Stimulated activated CD8-positive, alpha-beta memory T cell treated with anti-CD3 and anti-CD28 coated beads, Interleukin-2, amount 100 ng/mL, for 1 hour (primary cell): ENCODE measurements around the gene OR2G2.

Experiments
- DNase-seq, 2 donors: peaks; one replicate each; pipeline ENCODE4 v3.0.0-alpha.2; 2020; ENCODE audit warnings: low read depth in 2 of 2

The OR2G2 gene, protein sequence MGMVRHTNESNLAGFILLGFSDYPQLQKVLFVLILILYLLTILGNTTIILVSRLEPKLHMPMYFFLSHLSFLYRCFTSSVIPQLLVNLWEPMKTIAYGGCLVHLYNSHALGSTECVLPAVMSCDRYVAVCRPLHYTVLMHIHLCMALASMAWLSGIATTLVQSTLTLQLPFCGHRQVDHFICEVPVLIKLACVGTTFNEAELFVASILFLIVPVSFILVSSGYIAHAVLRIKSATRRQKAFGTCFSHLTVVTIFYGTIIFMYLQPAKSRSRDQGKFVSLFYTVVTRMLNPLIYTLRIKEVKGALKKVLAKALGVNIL

DNA sequence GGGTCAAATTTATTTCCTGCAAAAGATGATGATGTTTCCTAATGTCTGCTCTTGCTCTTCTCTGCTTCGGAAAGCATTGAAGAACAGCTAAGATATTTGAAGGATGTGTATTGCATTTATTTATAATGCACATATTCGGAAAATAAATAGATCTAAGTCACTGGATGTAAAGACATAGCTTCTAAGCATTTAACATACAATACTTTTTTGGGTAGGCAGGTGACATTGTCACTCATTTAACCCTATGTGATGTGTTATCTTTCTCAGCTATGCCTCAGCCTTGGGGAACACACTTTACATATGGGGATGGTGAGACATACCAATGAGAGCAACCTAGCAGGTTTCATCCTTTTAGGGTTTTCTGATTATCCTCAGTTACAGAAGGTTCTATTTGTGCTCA lies at the start of gene OR2G2:
OR2G2 (plus strand) TSS at position 301 of the 400 bp plus-strand sequence; CDS start at position 301, 0 bp downstream.
- no peak for DNase-seq

DNA sequence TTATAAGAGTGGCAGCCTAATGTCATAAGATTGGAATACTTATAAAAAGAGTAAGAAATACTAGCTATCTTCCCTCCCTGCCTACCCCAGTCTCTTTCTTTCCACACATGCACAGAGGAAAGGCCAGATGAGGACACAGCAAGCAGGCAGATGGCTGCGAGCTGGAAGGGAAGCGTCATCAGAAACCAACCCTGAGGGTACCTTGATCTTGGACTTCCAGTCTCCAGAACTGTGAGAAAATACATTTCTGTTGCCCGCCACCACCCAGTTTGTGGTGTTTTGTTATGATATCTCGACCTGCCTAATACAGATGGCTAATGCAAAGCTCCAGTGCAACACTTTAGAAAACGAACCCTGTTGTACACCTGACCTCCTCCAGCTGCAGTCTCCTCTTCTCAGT lies 49.6 kb upstream of the OR2G2 start:
- DNase-seq: no peak

DNA sequence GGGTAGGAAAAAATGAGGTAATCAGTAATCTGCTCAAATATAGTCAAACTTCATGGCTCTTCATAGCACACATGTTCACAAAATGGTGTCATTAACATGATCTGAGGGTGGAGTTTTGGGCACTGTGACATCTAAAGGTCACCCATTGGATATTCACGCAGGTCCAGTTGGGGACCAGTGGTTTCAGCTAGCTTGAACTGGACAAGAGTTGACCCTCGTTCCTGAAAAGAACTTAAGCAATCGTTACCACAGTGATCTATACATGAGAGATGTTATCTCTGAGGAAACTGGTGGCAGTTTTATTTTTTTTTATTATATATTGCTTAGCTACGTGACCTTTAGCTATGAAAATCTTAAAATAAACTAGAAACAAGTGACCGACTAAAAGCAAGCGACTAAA lies 48.9 kb upstream of the OR2G2 start:
- no peak for DNase-seq

DNA sequence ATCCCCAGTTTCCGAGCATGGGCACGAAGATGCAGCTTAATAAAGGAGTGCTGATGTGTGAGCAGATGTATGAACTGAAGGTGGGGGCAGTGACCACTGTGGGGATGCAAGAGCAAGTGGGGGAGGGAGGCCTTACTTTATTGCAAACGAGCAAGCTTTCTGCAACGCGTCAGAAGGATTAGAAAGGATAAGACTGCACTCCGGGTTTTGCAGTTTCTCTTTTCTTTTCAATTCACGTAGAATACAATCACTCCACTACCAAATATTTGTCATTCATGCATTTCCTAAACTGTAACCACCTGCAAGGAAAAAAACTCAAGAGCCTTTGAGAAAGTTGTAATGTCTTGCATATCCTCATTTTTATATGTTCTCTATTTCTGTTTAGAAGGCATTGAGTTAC lies 47.6 kb upstream of the OR2G2 start:
- no peak for DNase-seq

DNA sequence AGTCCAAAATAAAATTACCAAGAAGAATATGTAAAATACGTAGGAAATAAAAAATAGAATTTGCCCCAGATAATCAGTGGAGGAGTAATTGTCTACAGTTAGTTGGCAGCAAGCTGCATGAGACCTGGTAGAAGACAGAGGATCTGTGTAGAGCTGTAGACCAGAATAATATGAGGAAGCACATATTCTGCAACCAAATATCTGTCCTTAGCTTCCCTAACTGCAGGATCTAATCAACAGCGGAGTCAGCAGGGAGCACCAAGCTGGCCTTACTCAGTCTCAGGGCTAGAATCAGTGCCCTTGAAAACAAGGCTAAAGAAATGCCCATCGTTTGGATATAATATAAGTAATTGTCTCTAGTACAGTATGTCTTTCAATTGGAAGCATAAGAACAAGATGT lies 45.3 kb upstream of the OR2G2 start:
- no peak for DNase-seq

DNA sequence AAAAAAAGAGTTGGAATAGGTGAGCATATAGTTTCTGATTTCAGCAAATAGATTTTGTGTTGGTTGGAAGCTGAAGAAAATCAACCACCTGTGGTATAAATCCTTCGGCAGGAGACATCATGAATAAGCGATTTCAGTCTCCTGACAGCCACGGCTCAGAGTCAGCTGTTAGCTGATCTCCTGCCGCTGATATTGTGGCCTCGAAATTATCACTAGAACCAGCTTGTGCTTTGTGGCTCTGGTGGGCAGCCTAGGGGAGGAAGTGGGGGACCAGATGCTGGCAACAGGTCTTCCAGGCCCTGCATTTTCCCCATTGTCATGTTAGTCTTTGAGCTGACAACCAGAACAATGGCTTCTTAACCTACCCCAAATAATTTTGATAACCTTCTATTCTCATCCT lies 40.1 kb upstream of the OR2G2 start:
- DNase-seq: no peak

DNA sequence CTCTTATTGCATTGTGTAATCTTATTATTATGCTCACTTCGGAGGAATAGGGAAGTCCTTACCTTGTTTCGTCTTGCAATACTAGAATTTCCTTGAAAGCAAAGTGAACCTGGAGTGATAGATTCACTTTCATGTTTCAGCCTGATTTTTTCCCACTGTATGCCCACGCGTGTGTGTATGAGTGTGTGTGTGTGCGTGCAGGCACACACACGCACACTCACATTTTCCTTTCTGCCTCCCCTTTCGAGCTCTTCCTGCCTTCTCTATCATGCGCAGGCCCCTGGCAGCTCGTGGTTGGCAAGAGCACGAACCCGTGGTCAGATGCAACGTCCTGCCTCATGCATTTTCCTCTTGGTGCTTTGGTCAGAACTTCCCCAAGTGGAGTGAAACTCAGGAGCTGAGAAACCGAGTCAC lies 39.4 kb upstream of the OR2G2 start, which contains the start of gene GCSAML:
GCSAML (plus strand) TSS at position 366 of the 414 bp plus-strand sequence. CDS start 58 bp downstream, outside the sequence.
- no peak for DNase-seq

DNA sequence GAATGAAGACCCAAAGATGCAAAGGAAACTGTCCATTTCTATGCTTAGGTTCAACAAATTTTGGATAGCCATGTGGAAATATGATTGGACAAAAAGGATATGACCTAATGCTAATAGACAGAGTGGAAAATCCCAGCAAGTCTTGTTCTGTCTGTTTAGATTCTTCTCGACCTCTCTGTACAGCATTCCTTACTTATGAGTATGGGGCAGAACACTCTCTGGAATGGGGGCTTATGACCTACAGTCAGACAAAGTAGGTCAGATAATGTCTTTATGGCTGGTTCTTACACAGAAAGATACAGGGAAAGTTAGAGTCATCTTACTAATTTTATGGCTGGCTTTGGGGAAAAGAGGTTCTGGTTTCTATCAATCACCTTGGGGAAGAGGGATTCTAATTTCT lies 36.4 kb upstream of the OR2G2 start:
- DNase-seq: no peak

DNA sequence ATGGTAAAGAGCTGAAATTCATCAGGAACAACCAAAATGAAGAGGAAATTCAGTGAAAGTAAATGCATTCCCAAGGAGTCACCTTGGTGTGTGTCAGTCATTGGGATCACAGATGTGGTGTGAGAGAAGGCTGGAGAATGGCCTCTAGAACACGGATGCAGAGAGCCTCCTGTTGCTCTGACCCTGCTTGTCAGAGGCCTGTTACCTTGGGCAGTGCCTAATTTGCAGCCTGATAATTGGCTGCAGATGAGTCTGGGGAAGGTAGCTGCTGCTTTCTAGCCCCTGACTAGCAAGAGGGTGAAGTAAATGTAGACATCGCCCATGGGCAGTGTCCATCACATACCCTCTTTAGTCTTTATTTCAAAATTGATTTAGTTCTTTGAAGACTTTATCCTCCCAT lies 35.9 kb upstream of the OR2G2 start:
- DNase-seq: no peak

DNA sequence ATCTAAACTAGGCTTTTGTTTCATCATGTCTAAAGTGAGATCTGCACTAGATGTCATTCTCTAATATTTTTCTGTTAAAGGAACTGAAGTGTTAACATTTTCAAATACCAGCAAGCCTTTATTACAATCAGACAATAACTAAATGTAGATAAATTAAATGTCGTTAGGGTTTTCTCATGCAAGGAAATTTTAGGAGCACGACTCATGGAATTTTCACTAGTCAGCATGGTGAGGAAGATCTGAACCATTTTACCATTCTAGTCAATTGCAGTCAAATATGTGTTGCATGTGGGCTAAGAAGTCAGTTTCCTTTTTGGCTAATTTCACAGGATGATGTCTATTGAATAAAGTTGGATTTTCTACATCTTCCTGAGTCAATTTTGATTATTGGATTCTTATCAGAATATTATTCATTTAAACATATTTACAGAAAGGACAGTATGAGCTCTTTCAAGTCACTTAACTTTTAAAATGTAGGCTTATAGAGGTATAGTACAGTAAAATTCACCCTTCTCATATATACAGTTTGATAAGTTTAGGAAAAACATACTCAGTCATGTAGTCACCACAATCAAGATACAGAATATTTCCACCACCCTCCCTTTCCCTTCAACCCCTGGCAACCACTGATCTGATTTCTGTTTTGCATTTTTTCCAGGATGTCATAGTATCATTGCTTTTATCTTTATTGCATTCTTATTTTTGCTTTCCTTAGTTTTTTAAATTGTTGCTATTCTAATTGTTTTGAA lies 30.1 kb upstream of the OR2G2 start:
- DNase-seq: no peak

DNA sequence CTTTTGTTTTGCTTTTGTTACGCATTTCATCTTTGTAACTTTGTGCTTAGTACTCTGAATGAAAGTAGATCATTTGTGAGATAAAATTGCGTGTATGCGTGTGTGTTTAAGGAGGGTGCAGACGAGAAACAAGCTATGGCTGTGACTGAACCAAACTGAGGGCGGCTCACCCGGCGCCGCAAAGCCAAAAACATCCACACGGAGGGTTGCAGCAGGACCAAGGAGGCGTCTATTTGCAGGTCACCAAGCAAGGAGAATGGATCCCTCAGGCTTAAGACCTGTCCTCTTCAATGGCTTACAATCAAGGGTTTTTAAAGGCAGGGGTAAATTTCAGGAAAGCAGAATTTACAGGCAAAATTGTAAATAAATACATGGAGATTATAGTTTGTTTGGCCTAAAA lies 26.4 kb upstream of the OR2G2 start:
- no peak for DNase-seq

DNA sequence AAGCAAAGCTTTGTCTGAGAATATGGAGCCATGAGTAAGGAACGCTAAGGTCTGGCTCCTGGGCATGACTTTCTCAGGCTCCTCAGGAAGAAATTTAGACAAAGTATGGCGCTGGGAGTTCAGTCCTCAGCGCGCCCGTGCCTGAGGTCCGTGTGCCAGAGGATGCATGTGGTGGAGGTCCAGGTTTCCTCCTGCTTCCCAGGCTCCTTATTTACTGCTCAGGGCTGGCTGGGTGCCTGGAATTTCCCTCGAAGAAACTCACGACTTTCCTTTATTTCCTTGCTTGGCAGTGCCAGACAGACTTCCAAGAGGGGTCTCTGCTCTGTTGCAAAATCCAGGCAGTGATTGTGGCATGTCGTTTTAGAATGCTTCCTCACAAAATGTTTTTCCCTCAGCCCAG lies 26.0 kb upstream of the OR2G2 start:
- no peak for DNase-seq

DNA sequence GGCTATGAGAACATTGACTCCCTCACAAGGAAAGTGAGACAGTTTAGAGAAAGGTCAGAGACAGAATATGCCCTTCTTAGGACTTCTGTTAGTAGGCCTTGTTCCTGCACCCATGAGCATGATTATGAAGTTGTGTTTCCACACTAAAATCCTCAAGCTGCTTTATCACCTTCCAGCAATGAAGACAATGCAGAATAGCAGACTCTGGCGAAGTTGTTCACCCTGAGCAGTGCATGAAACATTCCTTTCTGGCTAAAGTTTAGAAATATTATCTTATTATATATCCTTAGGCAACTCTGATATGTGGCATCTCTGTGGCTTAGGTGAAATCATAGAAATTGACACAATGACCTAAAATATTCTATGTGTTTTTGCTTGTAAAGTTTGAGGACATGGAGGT lies 13.9 kb upstream of the OR2G2 start:
- no peak for DNase-seq

DNA sequence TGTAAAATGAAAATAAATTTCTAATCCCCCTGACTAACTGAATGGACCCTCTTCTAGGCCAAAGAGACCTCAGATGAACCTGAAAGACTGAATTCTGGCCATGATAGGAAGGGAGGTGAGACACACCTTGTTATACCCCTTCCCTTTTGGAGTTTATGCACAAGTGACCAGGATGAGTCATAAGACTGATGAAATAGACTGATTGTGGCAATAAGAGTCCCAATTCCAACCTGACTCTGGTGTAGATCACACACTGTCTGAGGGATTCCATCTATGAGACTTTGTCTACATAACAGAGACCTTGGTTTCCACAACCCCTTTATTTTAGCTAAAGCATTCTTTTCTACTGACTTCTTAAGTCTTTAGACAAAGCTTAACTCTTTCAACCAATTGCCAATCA lies 13.5 kb upstream of the OR2G2 start:
- no peak for DNase-seq

DNA sequence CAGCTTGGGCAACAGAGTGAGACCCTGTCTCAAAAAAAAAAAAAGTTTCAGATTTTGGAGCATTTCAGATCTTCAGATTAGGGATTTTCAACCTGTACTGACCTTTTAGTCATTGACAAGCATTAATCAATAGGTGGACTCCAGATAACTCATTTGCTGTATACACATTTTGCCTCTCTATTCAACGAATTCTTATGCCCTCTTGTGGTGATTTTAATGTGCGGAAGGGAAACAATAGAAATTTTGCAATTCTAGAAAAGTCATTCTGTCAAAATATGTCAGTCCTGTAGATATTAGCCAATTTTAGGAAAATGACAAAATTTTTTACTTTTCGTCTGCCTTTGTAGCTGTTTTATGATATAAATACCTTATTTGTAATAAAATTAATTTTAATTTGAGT lies 11.6 kb upstream of the OR2G2 start:
- no peak for DNase-seq

DNA sequence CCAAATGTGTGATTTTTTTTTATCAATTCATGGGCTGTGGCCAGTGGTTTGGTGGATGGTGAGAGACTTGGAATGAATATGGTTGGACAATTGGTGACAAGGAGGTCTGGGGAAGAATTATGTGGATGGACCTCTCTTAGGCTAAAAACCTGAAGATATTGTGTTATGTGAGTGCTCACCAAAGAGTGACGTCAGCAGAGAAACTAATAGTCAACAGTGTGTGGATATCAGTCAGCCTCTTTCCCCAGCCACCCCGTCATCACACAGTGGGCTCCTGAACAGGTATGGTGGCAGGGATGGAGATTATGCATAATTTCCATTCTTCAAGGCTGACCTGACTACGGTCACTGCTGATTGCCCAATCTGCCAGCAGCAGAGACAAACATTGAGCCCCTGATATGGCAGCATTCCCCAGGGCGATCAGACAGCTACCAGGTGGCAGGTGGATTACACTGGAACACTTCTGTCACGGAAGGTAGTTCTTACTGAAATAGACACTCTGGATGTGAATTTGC lies 9.2 kb upstream of the OR2G2 start:
- DNase-seq: no peak

DNA sequence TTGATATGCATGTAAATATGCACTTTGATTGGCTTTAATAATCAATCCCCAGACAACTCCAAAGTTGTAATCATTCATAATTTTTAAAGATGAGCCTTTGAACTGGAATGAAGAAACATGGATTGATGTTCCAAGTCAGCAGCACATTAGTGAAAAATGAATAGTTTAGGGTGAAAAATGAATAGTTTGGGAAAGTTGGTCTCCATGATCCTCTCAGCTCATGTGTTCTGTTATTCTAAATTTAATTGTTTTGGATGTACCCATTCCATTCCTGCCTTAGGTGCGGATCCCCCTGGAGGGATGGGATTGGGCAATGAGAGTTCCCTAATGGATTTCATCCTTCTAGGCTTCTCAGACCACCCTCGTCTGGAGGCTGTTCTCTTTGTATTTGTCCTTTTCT lies 17.1 kb downstream of the OR2G2 start, which contains the start of gene OR2G3:
OR2G3 (plus strand) TSS at position 301 of the 400 bp plus-strand sequence; CDS start at position 301, 0 bp downstream.
- no peak for DNase-seq

DNA sequence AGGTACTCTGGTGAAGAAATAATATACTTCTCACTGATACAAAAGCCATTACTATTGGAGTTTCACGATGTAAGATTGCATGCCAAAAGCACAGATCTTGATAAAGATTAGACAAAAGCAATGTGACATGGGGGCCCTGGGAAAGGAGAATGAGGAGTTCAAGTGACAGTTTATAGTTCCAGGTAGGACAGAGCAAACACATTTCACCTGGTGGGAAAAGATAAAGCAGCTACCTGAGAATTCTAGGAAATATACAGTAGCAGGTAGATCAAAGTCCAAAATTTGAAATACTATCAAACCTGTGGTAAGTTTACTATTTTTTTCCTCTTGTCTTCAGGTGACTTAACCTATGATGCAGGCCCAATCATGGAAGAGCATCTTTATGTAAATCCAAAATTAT lies 25.2 kb downstream of the OR2G2 start:
- no peak for DNase-seq

DNA sequence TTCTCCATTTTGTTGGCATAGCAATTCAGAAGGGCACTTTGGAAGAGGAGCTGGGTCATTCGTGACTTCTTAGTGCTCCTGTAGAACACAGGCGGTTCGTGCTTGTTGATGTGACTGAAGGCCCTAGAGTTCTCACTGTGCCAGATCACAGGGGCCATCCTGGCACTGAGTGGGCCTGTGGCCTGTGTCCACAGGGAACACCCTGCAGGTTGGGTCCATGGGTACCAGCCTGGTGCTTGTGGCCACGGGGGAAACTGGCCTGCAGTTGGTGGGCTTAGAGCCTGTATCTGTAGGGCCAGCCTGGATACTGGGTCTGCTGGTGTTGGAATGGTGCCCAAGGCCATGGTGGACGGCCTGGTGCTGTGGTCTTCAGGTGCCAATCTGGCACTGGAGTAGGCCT lies 26.5 kb downstream of the OR2G2 start:
- DNase-seq: no peak

DNA sequence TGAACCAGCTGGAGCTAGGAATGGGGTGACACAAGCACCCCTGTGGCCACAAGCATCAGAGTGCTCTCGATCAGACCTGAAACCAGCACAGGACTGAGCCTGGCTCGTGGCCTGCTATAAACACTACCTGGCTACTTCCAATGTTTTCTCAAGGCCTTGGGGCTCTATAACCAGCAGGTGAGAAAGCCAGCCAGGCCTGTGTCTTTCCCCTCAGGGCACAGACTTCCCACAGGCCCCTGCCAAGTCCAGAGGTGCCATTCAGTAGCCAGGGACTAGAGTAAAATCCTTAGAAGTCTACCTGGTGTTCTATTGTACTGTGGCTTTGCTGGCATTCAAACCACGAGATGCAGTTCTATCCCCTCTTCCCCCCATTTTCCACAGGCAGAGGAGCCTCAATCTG lies 39.8 kb downstream of the OR2G2 start:
- DNase-seq: no peak

DNA sequence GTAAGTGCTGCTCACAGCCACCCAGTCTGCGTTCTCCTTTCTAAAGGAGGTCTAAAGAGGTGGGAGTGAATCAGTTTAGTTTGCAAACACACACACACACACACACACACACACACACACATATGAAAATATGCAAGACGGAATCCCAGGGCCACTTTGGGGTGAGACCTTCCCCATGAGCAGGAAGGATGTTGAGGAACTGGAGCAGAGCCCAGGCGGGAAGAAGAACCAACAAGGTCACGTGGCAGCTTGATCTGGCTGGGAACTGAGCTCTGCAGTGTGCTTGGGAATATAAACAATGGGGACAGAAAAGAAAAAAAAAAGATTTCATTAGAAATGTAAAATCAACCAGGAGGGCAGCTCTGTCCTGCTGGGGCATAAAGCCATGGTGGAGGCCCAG lies 49.9 kb downstream of the OR2G2 start:
- DNase-seq: no peak

DNA sequence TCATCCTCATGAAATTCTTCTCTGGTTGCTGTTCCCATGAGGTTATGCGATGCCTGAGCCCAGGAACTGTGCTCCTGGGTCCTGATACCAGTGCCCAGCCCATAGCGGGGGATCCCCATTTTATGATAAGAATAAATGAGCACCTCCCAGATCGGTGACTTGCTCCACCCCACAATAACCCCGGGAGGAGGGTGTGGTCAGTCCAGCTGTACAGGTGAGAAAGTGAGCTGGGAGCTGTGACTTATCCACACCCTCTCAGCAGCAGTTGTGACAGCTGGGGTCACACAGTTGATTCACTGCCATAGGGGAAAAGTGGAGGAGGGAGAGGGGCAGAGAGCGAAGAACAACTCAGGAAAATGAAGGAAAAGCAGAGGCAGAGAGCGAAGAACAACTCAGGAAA lies 50.6 kb downstream of the OR2G2 start:
- DNase-seq: no peak
